Hepatocyte (in vitro differentiated cells): ENCODE results near the gene SLC35E3. TPM values are rescaled to one million over a fixed set of nuclear protein-coding genes. Genes with fewer than 3 reads are reported as not detected.
"Not testable (repeated sequence)": the region's sequence is repeated elsewhere in the genome, so short reads cannot be mapped to it uniquely, and the experiment has no call there.

Source experiments
- DNase-seq: peaks from one replicate; pipeline ENCODE4 v3.0.0-alpha.2; 2016; ENCODE audit warnings: low spot score
- H2AFZ ChIP-seq: fragments of 200-600 bp; sonication (generic); 2 replicates; pipeline ENCODE4 v1.6.0; 2016; ENCODE audit warnings: antibody characterized with exemption, mild to moderate bottlenecking
- H3K27ac ChIP-seq: fragments of 200-600 bp; sonication (generic); 2 replicates; pipeline ENCODE4 v1.5.1; 2016; ENCODE audit warnings: mild to moderate bottlenecking
- H3K27me3 ChIP-seq: fragments of 200-600 bp; sonication (generic); 2 replicates; pipeline ENCODE4 v1.6.1; 2016
- H3K36me3 ChIP-seq: fragments of 200-600 bp; sonication (generic); replicated peaks from 2 replicates; pipeline ENCODE4 v1.5.1; 2016; ENCODE audit warnings: low read depth; ENCODE audit not compliant: insufficient read depth
- H3K4me1 ChIP-seq: fragments of 200-600 bp; sonication (generic); 2 replicates; pipeline ENCODE4 v1.5.1; 2016; ENCODE audit warnings: mild to moderate bottlenecking, moderate library complexity; ENCODE audit not compliant: insufficient read depth
- H3K4me2 ChIP-seq: fragments of 200-600 bp; sonication (generic); 2 replicates; pipeline ENCODE4 v1.6.0; 2016
- H3K4me3 ChIP-seq: fragments of 200-600 bp; sonication (generic); 2 replicates; pipeline ENCODE4 v1.5.1; 2016; ENCODE audit warnings: mild to moderate bottlenecking
- H3K79me2 ChIP-seq: fragments of 200-600 bp; sonication (generic); 2 replicates; pipeline ENCODE4 v1.6.0; 2017; ENCODE audit warnings: mild to moderate bottlenecking
- H3K9me2 ChIP-seq: fragments of 200-600 bp; sonication (generic); replicated peaks from 2 replicates; pipeline ENCODE4 v1.6.0; 2017; ENCODE audit warnings: mild to moderate bottlenecking; ENCODE audit not compliant: insufficient read depth
- H3K9me3 ChIP-seq: fragments of 200-600 bp; sonication (generic); 2 replicates; pipeline ENCODE4 v1.5.1; 2016; ENCODE audit warnings: low read depth, mild to moderate bottlenecking
- H4K20me1 ChIP-seq: fragments of 200-600 bp; sonication (generic); 2 replicates; pipeline ENCODE4 v1.6.0; 2016; ENCODE audit warnings: mild to moderate bottlenecking; ENCODE audit not compliant: insufficient read depth, poor library complexity, severe bottlenecking
- CTCF ChIP-seq: fragments of 200-600 bp; sonication (generic); IDR thresholded peaks from 2 replicates; pipeline ENCODE4 v1.5.1; 2016; ENCODE audit warnings: antibody characterized with exemption, mild to moderate bottlenecking; ENCODE audit not compliant: poor library complexity
- EZH2 ChIP-seq: fragments of 200-600 bp; sonication (generic); IDR thresholded peaks from 2 replicates; pipeline ENCODE4 v1.6.1; 2016; ENCODE audit warnings: antibody characterized with exemption, mild to moderate bottlenecking, borderline replicate concordance
- EZH2phosphoT487 ChIP-seq: fragments of 200-600 bp; sonication (generic); IDR thresholded peaks from one replicate; pipeline ENCODE4 v1.6.1; 2018; ENCODE audit warnings: antibody characterized with exemption, mild to moderate bottlenecking, low read depth, moderate library complexity; ENCODE audit not compliant: unreplicated experiment, severe bottlenecking
- WGBS: methylation state at CpG from one replicate; pipeline ENCODE4 v1.1.6; 2016; ENCODE audit warnings: low lambda C conversion rate; ENCODE audit errors: missing lambda C conversion rate; 5-methylcytosine and 5-hydroxymethylcytosine counted together
- polyA plus RNA-seq: library from polyadenylated mRNA; unstranded; fragments of >200 nt; fragmentation: Nextera tagmentation; extraction: Ambion mirVana; gene quantifications from 2 replicates; pipeline ENCODE4 v1.2.1, GENCODE V29; 2016
- total RNA-seq: library from RNA; depleted of rRNA; stranded (reverse); fragments of >200 nt; gene quantifications from 2 replicates; pipeline ENCODE4 v1.2.3, GENCODE V29; 2014

SLC35E3 gene
- total and polyA plus RNA-seq, 2 experiments from 2014 or later: 3.5 to 11.7 TPM

GRCh38 chr12:68815232-68815927 lies 69.4 kb downstream of the SLC35E3 start:
- Histone ChIP-seq H3K4me1 (peaks cover 8% of the 10 kb centered on the region), H3K4me3 (no peak overlapping the region), H4K20me1 (peaks cover 46% of the 10 kb centered on the region), H3K36me3 (no peaks in the 10 kb centered on the region), H3K27me3 (no peaks in the 10 kb centered on the region), H3K27ac (peak overlapping the region; percentile 10), H3K9me2 (no peaks in the 10 kb centered on the region), H3K9me3 (no peaks in the 10 kb centered on the region), H3K79me2 (peaks cover 92% of the 10 kb centered on the region), H2AFZ (no peak overlapping the region), H3K4me2 (no peak overlapping the region)
- TF ChIP-seq EZH2: no peak
- no peak for TF ChIP-seq CTCF
- no peak for TF ChIP-seq EZH2phosphoT487
- 83% methylated on average over 5 of the region's 5 CpGs for WGBS
- DNase-seq: no peak

GRCh38 chr12:68815928-68816800 lies 70.2 kb downstream of the SLC35E3 start:
- WGBS: 97% methylated on average over 8 of the region's 8 CpGs
- H3K36me3 ChIP-seq: no peaks in the 10 kb centered on the region
- H3K4me2 ChIP-seq: no peak overlapping the region
- H3K4me3 ChIP-seq: no peak overlapping the region
- no peak overlapping the region for H2AFZ ChIP-seq
- H3K79me2 ChIP-seq: peaks cover 85% of the 10 kb centered on the region
- TF ChIP-seq EZH2phosphoT487 (no peak), EZH2 (no peak)
- H3K27ac ChIP-seq: no peak overlapping the region
- H3K9me2 ChIP-seq: no peaks in the 10 kb centered on the region
- H3K4me1 ChIP-seq: peaks cover 8% of the 10 kb centered on the region
- H3K9me3 ChIP-seq: no peaks in the 10 kb centered on the region
- no peak for DNase-seq
- H4K20me1 ChIP-seq: peaks cover 46% of the 10 kb centered on the region
- no peaks in the 10 kb centered on the region for H3K27me3 ChIP-seq

GRCh38 chr12:68819481-68819880 lies 73.5 kb downstream of the SLC35E3 start:
- H3K4me2 ChIP-seq, H3K4me1 ChIP-seq, H3K9me2 ChIP-seq, H3K4me3 ChIP-seq, H3K9me3 ChIP-seq, H3K27me3 ChIP-seq, H3K36me3 ChIP-seq, DNase-seq, H2AFZ ChIP-seq, H3K27ac ChIP-seq: not testable (repeated sequence)
- peaks cover 32% of the 10 kb centered on the region for H4K20me1 ChIP-seq
- peaks cover 65% of the 10 kb centered on the region for H3K79me2 ChIP-seq
- WGBS: 95% methylated on average over 13 of the region's 13 CpGs

- H3K79me2 ChIP-seq: peaks cover 52% of the 10 kb centered on the region
Measured at GRCh38 chr12:68821357-68822188, 75.6 kb downstream of the SLC35E3 start.

More at GRCh38 chr12:68821357-68822188, 75.6 kb downstream of the SLC35E3 start:
- Histone ChIP-seq H3K4me3 (no peak overlapping the region), H2AFZ (no peak overlapping the region), H3K9me2 (no peaks in the 10 kb centered on the region), H3K4me2 (no peak overlapping the region), H3K9me3 (no peaks in the 10 kb centered on the region), H3K36me3 (peaks cover 7% of the 10 kb centered on the region), H3K4me1 (no peaks in the 10 kb centered on the region), H3K27me3 (no peaks in the 10 kb centered on the region), H3K27ac (no peak overlapping the region), H4K20me1 (peaks cover 19% of the 10 kb centered on the region)
- 93% methylated on average over 6 of the region's 6 CpGs for WGBS
- TF ChIP-seq EZH2phosphoT487 (no peak), EZH2 (no peak), CTCF (no peak)
- no peak for DNase-seq
